Ureter (tissue), 1 donor: Measurements from ENCODE around the gene KITLG. TPM values are rescaled to one million over a fixed set of nuclear protein-coding genes. Genes with fewer than 3 reads are reported as not detected.
"Not testable (repeated sequence)": the region's sequence is repeated elsewhere in the genome, so short reads cannot be mapped to it uniquely, and the experiment has no call there.

Source experiments
- DNase-seq: peaks from one replicate; pipeline ENCODE4 v3.0.0-alpha.2; 2020; ENCODE audit warnings: low spot score
- total RNA-seq: library from RNA; stranded (reverse); gene quantifications from one replicate; pipeline ENCODE4 v1.2.4, GENCODE V29; 2023
- donor health status: DM: yes; HTN: yes; CAD: no.

KITLG gene
- total RNA-seq: 17.2 TPM

DNA sequence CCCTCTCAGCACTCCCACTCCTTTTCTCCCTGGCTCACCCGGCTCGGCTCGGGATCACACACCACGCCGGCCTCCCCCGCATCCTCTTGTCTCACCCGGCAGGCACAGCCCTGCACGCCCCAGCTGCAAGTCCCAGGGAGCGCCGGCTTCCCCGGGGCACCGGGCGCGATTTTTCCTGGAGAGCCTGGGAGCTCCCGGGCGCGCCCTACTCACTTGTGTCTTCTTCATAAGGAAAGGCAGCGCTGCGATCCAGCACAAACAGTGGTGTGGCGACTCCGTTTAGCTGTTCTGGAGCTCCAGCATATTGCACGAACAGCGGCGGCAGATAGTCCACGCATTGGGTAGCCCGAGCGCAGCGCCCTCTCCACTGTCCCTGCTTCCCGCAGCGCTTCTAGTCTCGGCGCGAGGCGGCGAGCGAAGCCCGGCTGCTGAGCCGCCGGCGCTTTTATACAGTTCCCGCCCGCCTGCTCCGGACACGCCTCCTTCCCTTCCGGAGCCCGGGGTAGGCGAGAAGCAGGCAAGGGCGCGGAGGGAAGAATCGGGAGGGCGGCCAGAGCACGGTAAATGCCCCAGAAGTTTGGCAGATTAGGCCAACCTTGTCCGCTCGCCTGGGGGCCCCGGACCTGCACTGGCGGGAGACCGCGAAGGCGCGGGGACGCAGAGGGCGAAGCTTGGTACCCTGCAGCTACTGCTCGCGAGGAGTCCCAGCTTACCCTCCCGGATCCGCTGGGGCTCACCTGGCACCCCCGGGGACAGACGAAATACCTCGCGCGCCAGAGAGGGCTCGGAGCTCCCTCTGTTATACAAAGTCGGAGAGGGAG lies at the start of gene KITLG:
KITLG (minus strand) TSS at position 421 of the 821 bp plus-strand sequence; CDS start at position 228, 193 bp downstream.
- peak; percentile 86 for DNase-seq

DNA sequence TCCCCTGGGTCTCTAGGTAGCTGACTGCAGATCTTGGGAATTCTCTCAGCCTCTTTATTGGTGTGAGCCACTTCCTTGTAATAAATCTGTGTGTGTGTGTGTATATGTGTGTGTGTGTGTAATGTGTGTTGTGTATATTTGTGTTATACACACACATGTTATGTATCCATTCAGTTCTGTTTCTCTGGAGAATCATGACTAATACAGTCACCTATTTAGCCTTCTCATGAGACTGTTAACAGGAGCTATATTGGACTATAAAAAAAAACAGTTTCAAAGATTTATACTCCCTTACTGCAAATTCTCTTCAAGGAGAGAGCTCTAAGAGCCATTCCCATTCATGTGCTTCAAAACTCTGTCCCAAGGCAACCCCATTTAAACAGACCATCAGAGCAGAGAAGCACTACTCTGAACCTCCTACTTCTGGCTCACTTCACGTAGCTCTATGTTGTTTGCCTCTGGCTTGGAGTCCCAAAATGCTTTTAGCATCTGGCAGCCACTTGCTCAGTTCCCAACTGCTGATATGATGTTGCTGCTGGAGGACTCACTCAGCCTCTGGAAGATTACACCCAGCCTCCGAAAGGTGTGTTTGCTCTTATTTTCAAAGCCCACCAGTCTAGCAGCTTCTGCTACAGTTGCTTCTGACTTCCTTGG lies 48.7 kb upstream of the KITLG start:
- no peak for DNase-seq

DNA sequence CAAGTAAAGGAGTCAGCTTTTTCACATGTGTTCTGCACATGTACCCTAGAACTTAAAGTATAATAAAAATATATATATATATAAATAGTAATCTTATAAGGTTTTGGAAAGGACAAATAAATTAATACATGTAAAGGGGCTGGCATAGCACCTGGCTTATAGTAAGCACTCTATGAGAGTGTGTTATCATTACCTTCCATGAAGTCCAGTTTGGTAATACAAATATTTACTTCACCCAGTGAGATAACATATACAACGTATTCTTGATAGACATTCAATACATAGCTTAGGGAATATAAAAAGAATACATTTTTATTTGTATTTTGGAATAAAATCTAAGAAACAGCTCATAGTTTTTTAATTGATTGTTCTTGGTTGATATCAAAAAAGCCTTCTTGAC lies 47.8 kb upstream of the KITLG start:
- DNase-seq: not testable (repeated sequence)

- no peak for DNase-seq
Observed at GRCh38 chr12:88627501-88627900, 47.2 kb upstream of the KITLG start.

DNA sequence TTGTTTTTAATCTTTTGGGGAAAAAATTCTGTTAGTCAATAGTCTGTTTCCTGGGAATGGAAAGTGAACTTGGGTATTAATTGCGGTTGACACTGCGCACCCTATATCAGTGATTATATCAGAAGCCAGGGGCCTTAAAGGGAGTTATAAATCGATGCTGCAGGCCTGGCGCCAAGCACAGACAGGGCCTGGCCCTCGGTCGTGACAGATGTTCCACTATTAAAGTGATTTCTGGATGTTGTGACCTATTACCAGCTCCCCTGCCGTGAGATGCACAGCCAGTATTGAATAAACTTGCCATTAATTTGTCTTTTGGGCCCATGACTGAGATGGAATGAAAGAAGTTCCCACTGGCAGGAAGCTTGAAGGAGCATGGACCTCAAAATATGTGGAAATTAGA lies 45.1 kb upstream of the KITLG start:
- DNase-seq: no peak

- no peak for DNase-seq
Observed at GRCh38 chr12:88624911-88625310, 44.6 kb upstream of the KITLG start.

DNA sequence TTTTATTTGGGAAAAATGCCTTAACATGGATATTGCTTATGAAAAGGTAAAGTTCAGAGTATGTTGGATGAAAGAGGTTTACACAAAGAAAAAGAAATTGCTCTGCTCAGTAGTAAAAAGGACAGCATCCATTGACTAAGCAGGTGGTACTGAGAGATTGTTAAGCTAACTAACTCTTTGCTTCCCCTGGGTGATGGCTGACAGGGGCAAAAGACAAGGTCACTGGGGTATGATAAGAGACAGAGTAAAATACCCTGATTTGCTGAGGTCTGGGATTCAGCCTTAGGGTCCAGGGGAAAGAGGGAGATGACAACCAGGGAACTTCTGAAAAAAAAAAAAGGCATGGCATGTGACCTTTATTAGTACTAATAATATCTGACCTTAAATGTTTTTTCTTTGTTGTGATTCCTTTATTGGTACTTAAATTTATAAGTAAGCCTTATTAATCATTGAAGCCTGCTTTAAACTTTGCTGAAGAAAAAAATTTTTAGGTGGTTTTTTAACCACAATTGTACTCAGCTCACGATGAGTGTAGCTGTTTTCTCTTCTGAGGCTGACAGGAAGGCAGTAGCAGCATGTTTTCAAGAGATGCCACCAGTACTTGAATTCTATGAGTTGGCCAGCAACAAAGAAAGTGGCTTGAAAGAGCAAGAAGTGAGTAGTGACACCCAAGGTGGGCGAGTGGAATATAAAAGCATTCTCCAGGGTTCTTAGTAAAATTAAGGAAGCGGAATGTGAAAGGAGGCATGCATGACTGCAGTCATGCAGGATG lies 43.7 kb upstream of the KITLG start:
- DNase-seq: no peak

GRCh38 chr12:88617352-88617751 lies 37.1 kb upstream of the KITLG start:
- DNase-seq: no peak

GRCh38 chr12:88615490-88615889 lies 35.2 kb upstream of the KITLG start:
- DNase-seq: no peak

- no peak for DNase-seq
Observed at GRCh38 chr12:88604646-88605045, 24.4 kb upstream of the KITLG start.

DNA sequence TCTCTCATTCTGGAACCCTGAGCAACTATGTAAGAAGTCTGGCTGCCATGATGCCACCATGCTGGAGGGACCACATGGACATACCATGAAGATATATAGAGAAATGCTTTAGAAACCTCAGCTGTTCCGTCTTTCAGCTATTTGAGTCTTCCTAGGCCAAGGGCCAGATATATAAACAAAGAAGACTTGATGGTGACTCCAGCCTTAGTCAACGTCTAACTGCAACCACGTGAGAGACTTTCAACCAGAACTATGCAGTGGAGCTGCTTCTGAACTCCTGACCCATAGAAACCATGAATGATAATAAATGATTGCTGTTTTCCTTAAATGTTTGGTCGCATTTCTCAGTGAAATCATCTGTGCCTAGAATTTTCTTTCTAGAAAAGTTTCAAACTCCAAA lies 20.0 kb upstream of the KITLG start:
- DNase-seq: no peak

GRCh38 chr12:88597365-88597764 lies 17.1 kb upstream of the KITLG start:
- no peak for DNase-seq

DNA sequence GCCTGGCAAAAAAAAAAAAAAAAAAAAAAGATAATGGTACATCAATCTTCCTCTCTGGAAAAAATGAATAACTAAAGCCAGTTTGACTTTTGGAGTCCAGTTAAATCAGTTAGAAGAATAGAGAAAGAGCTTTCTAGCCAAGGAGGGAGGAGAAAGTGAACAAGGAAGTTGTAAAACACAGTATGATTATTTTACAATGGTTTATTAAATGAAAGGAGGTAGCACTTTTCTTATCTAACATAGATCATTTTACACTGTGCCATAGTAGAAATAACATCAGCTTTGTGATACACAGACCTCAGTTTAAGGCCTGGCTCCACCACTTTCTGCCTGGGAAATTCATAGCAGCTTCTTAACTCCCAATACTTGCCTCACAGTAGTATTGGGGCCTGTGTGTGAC lies 15.4 kb upstream of the KITLG start:
- no peak for DNase-seq

- no peak for DNase-seq
Observed at GRCh38 chr12:88594780-88595179, 14.5 kb upstream of the KITLG start.

- DNase-seq: no peak
Observed at GRCh38 chr12:88591343-88591742, 11.1 kb upstream of the KITLG start.

- DNase-seq: no peak
Observed at GRCh38 chr12:88590851-88591250, 10.6 kb upstream of the KITLG start.

- no peak for DNase-seq
Observed at GRCh38 chr12:88585077-88585476, 4.8 kb upstream of the KITLG start.

DNA sequence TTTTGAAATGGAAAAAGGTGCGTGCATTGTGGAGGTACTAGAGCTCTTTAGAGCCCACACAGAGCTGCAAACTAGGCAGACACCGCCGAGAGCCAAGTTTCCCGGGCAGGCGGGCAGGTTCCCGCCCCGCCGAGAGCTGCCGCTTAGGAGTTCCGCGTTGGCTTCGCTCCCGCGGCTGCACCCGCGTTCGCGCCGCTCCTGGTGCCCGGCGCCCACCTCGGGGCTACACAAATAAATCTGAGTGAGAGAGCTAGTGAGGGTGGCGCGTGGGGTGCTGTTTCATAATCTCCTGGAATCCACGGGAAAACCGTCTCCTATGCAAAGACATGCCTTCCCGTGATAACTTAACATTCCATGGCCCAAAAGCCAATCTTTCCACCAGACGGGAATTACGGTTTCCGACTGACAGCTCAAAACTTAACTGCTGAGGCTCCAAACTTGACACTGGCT lies 645 bp downstream of the KITLG start:
- DNase-seq: peak; percentile 48

DNA sequence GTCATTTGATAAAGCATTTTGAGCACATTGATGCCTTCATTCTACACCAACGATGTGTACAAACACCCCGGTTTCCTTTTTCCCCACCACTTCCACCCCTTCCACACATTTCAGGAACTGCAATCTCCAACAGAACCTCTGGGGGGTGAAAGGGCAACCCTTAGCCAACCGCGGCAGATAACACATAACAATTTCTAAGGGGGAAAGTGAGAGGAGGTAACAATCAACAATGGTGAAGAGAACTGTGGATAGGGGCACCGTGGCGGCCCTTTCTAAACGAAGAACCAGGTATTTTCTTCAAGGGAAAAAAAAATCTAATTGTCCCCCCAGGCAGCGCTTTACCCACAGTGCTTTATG lies 1.1 kb downstream of the KITLG start:
- no peak for DNase-seq

GRCh38 chr12:88578276-88579160 lies 1.8 kb downstream of the KITLG start:
- DNase-seq: no peak

DNA sequence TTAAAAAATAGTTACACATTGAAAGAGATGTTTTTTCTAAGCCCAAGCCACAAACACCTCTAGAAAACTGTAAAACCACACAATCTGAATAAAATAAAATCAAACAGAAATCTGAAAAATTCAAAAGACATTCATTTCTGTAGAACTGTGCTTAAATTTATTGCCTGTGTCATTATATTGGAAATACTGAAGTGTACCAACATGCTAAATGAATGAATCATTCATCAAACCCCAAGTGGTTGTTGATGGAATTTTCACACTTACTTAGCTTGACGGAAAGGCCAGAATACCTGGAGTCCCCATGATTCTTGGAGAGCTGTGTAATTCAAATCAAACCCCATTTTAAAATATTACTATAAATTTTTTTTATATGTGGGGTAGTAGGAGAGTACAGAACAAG lies 2.7 kb downstream of the KITLG start:
- DNase-seq: no peak

- no peak for DNase-seq
Observed at GRCh38 chr12:88576866-88577265, 3.4 kb downstream of the KITLG start.
